Stimulated activated CD4-positive, alpha-beta T cell treated with anti-CD3 and anti-CD28 coated beads, Interleukin-15, amount 100 ng/mL, for 24 hours (primary cell): Measurements from ENCODE around the gene RPAP2.
"Not testable (repeated sequence)": the region's sequence is repeated elsewhere in the genome, so short reads cannot be mapped to it uniquely, and the experiment has no call there.

Experiments
- DNase-seq: peaks from one replicate; pipeline ENCODE4 v3.0.0-alpha.2; 2020

The RPAP2 gene

GRCh38 chr1:92323473-92324453 is 24.9 kb downstream of the RPAP2 start:
- DNase-seq: no peak

GRCh38 chr1:92324784-92325183 is 25.9 kb downstream of the RPAP2 start:
- DNase-seq: no peak

- no peak for DNase-seq
These were observed 27.8 kb downstream of the RPAP2 start for GRCh38 chr1:92326681-92327080.

- no peak for DNase-seq
These were observed 28.9 kb downstream of the RPAP2 start for GRCh38 chr1:92327794-92328193.

GRCh38 chr1:92329347-92330129 is 30.7 kb downstream of the RPAP2 start:
- DNase-seq: no peak

GRCh38 chr1:92333668-92334067 is 34.8 kb downstream of the RPAP2 start:
- no peak for DNase-seq

- DNase-seq: no peak
These were observed 41.3 kb downstream of the RPAP2 start for GRCh38 chr1:92340154-92340553.

- DNase-seq: no peak
These were observed 43.5 kb downstream of the RPAP2 start for GRCh38 chr1:92342401-92342800.

- DNase-seq: no peak
These were observed 44.2 kb downstream of the RPAP2 start for GRCh38 chr1:92343061-92343460.

GRCh38 chr1:92346866-92347640 is 48.2 kb downstream of the RPAP2 start:
- DNase-seq: no peak

GRCh38 chr1:92352856-92353255 is 54.0 kb downstream of the RPAP2 start:
- no peak for DNase-seq

GRCh38 chr1:92354259-92354658 is 55.4 kb downstream of the RPAP2 start:
- no peak for DNase-seq

- no peak for DNase-seq
These were observed 58.1 kb downstream of the RPAP2 start for GRCh38 chr1:92356956-92357355.

- DNase-seq: not testable (repeated sequence)
These were observed 60.5 kb downstream of the RPAP2 start for GRCh38 chr1:92359382-92359781.

GRCh38 chr1:92359986-92360385 is 61.1 kb downstream of the RPAP2 start:
- no peak for DNase-seq

GRCh38 chr1:92362970-92363369 is 64.1 kb downstream of the RPAP2 start:
- DNase-seq: no peak

- DNase-seq: no peak
These were observed 64.5 kb downstream of the RPAP2 start for GRCh38 chr1:92363401-92363800.

- DNase-seq: no peak
These were observed 66.7 kb downstream of the RPAP2 start for GRCh38 chr1:92365378-92366039.

- DNase-seq: peak; percentile 9
These were observed 67.2 kb downstream of the RPAP2 start for GRCh38 chr1:92366040-92366395.

- DNase-seq: no peak
These were observed 68.6 kb downstream of the RPAP2 start for GRCh38 chr1:92367496-92367895.

GRCh38 chr1:92372164-92372563 is 73.3 kb downstream of the RPAP2 start:
- DNase-seq: no peak

GRCh38 chr1:92374223-92374622 is 75.4 kb downstream of the RPAP2 start:
- no peak for DNase-seq

GRCh38 chr1:92376345-92376744 is 77.5 kb downstream of the RPAP2 start:
- no peak for DNase-seq
